Endodermal cell (in vitro differentiated cells): ENCODE measurements around the gene HDGFL1. TPM values are rescaled to one million over a fixed set of nuclear protein-coding genes. Genes with fewer than 3 reads are reported as not detected.

Source experiments
- DNase-seq: peaks from one replicate; pipeline ENCODE4 v3.0.0-alpha.2; 2017
- H3K27ac ChIP-seq: 2 replicates; pipeline ENCODE4 v1.5.1; 2013; ENCODE audit warnings: mild to moderate bottlenecking, low read depth, low read length, moderate library complexity
- H3K27me3 ChIP-seq: 2 replicates; pipeline ENCODE4 v1.6.1; 2013; ENCODE audit warnings: mild to moderate bottlenecking, low read length, moderate library complexity; ENCODE audit not compliant: insufficient read depth, control insufficient read depth, poor library complexity, severe bottlenecking
- H3K36me3 ChIP-seq: 2 replicates; pipeline ENCODE4 v1.7.0; 2013; ENCODE audit warnings: mild to moderate bottlenecking, low read length, moderate library complexity; ENCODE audit not compliant: control insufficient read depth, insufficient read depth
- H3K4me1 ChIP-seq: one replicate; pipeline ENCODE4 v1.7.0; 2013; ENCODE audit warnings: low read length; ENCODE audit not compliant: control insufficient read depth, insufficient read depth
- H3K4me3 ChIP-seq: 2 replicates; pipeline ENCODE4 v1.5.1; 2013; ENCODE audit warnings: mild to moderate bottlenecking, low read length, moderate library complexity
- H3K9ac ChIP-seq: 2 replicates; pipeline ENCODE4 v1.6.1; 2013; ENCODE audit warnings: mild to moderate bottlenecking, low read length, moderate library complexity; ENCODE audit not compliant: poor library complexity, severe bottlenecking; ENCODE audit errors: extremely low read depth
- H3K9me3 ChIP-seq: 2 replicates; pipeline ENCODE4 v1.6.1; 2013; ENCODE audit warnings: mild to moderate bottlenecking, low read length, moderate library complexity; ENCODE audit not compliant: control insufficient read depth
- H3K27ac Mint-ChIP-seq: 2 replicates; pipeline ENCODE4 v1.8.0; 2020; ENCODE audit warnings: mixed read lengths
- H3K27me3 Mint-ChIP-seq: 2 replicates; pipeline ENCODE4 v1.8.0; 2021; ENCODE audit warnings: mild to moderate bottlenecking, mixed read lengths; ENCODE audit not compliant: insufficient read depth
- H3K36me3 Mint-ChIP-seq: 2 replicates; pipeline ENCODE4 v1.8.0; 2020; ENCODE audit warnings: low read depth, mixed read lengths
- H3K4me1 Mint-ChIP-seq: 2 replicates; pipeline ENCODE4 v1.8.0; 2020; ENCODE audit warnings: mixed read lengths
- H3K4me3 Mint-ChIP-seq: 2 replicates; pipeline ENCODE4 v1.8.0; 2020; ENCODE audit warnings: mild to moderate bottlenecking, moderate library complexity, mixed read lengths
- H3K9me3 Mint-ChIP-seq: 2 replicates; pipeline ENCODE4 v1.8.0; 2020; ENCODE audit warnings: mild to moderate bottlenecking, mixed read lengths
- CTCF ChIP-seq: fragments of 200-600 bp; sonication (generic); conservative IDR thresholded peaks from 2 replicates; pipeline ENCODE4 v1.5.0; 2021; ENCODE audit warnings: antibody characterized with exemption, mild to moderate bottlenecking
- WGBS, 2 experiments: methylation state at CpG; one replicate each; pipeline versions ENCODE4 v1.1.5 to v1.1.7; 2013; ENCODE audit warnings: missing lambda C conversion rate in 2 of 2, mixed read lengths in 1 of 2; ENCODE audit not compliant: insufficient coverage in 1 of 2, insufficient read length in 1 of 2; 5-methylcytosine and 5-hydroxymethylcytosine counted together
- total RNA-seq, 2 donors: library from RNA; stranded (reverse); fragmentation: NEBNext Ultra II Directional in 1 of 2; extraction: Animal tissue kit (Norgen Biotek cat#: 25700) in 1 of 2; gene quantifications; 2 replicates in 1 of 2; 3 replicates in 1 of 2; pipeline ENCODE4 v1.2.1, GENCODE V29; 2021

HDGFL1 gene
- total RNA-seq, 2 donors from 2014 or later: not detected

DNA sequence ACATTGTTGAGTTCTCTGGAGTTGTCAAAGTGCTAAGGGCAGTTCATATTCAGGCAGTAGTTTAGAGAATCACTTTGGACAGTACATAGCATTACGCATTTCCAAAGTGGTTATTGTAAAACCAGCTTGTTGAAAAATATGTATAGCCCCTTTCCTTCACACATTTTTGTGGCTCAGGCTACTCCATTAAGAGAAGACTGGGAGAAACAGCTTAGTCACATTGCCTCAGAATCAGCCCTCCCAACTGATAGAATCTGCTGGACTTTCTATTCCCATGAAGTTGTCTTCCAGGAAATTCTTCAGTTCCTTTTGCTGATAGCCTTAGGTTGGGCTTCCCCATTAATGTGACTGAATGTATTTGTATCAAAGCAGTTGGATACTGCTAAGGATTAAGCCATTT, 39.5 kb upstream of the HDGFL1 start:
- no peak overlapping the region for H3K27ac ChIP-seq
- H3K27ac Mint-ChIP-seq: no peak overlapping the region

GRCh38 chr6:22530506-22530905, 38.9 kb upstream of the HDGFL1 start:
- no peak overlapping the region for H3K4me3 Mint-ChIP-seq
- Histone ChIP-seq H3K4me1 (no peaks in the 10 kb centered on the region), H3K27me3 (no peaks in the 10 kb centered on the region), H3K36me3 (no peaks in the 10 kb centered on the region), H3K9me3 (no peaks in the 10 kb centered on the region), H3K9ac (no peak overlapping the region), H3K4me3 (no peak overlapping the region), H3K27ac (no peak overlapping the region)
- no peaks in the 10 kb centered on the region for H3K36me3 Mint-ChIP-seq
- WGBS, 2 experiments: 87 to 100% methylated on average over 1 of the region's 1 CpG
- no peaks in the 10 kb centered on the region for H3K27me3 Mint-ChIP-seq
- peaks cover 4% of the 10 kb centered on the region for H3K4me1 Mint-ChIP-seq
- no peak overlapping the region for H3K27ac Mint-ChIP-seq
- DNase-seq: no peak
- no peak for TF ChIP-seq CTCF
- peaks cover 4% of the 10 kb centered on the region for H3K9me3 Mint-ChIP-seq

More for the DNA sequence above, 39.5 kb upstream of the HDGFL1 start:
- no peak overlapping the region for H3K4me3 ChIP-seq
- Mint-ChIP-seq H3K4me3 (no peak overlapping the region), H3K27me3 (no peaks in the 10 kb centered on the region), H3K9me3 (peaks cover 4% of the 10 kb centered on the region), H3K4me1 (peaks cover 4% of the 10 kb centered on the region), H3K36me3 (no peaks in the 10 kb centered on the region)
- 100% methylated on average over 1 of the region's 1 CpG for WGBS, 2 experiments
- H3K27me3 ChIP-seq: no peaks in the 10 kb centered on the region
- DNase-seq: no peak
- TF ChIP-seq CTCF: no peak
- no peaks in the 10 kb centered on the region for H3K9me3 ChIP-seq
- H3K9ac ChIP-seq: no peak overlapping the region
- no peaks in the 10 kb centered on the region for H3K36me3 ChIP-seq
- H3K4me1 ChIP-seq: no peaks in the 10 kb centered on the region

DNA sequence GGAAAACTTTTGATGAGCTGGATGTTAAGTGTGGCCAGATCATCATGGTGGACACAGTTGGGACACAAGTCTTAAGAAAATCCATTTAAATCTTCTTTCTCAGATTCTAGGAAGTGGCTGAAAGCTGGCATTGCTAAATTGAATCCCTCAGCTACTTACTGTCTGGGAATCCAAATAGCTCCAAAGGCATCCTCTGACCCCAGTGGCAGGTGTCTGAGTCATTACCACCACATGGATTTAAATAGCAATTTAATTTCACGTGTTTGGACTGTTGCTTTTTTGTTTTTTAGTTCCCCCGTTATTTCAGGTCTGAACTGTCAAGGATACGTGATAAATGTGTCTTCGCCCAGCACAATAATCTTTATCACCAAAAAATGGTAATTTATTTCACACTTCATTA, 33.2 kb upstream of the HDGFL1 start:
- no peaks in the 10 kb centered on the region for H3K4me1 Mint-ChIP-seq
- no peaks in the 10 kb centered on the region for H3K27me3 Mint-ChIP-seq
- Histone ChIP-seq H3K9ac (no peak overlapping the region), H3K4me3 (no peak overlapping the region), H3K9me3 (no peaks in the 10 kb centered on the region), H3K27me3 (no peaks in the 10 kb centered on the region), H3K36me3 (no peaks in the 10 kb centered on the region), H3K4me1 (no peaks in the 10 kb centered on the region), H3K27ac (no peak overlapping the region)
- TF ChIP-seq CTCF: no peak
- H3K27ac Mint-ChIP-seq: no peak overlapping the region
- no peak overlapping the region for H3K4me3 Mint-ChIP-seq
- no peaks in the 10 kb centered on the region for H3K36me3 Mint-ChIP-seq
- no peak for DNase-seq
- 88 to 96% methylated on average over 1 to 4 of the region's 4 CpGs for WGBS, 2 experiments
- peaks cover 4% of the 10 kb centered on the region for H3K9me3 Mint-ChIP-seq
